NCI-H1417 (cell line): Measurements from ENCODE around the gene WASF3.
"Not testable (repeated sequence)": the region's sequence is repeated elsewhere in the genome, so short reads cannot be mapped to it uniquely, and the experiment has no call there.

Experiments
- DNase-seq, 3 experiments: peaks; one replicate each; lab custom pipeline; 2025; lab: John Stamatoyannopoulos, UW

WASF3 gene

GRCh38 chr13:26716984-26717383 lies 159.5 kb downstream of the WASF3 start:
- DNase-seq = no peak

GRCh38 chr13:26718146-26718545 lies 160.7 kb downstream of the WASF3 start:
- DNase-seq = no peak

GRCh38 chr13:26718872-26719271 lies 161.4 kb downstream of the WASF3 start:
- DNase-seq = no peak

GRCh38 chr13:26719356-26719945 lies 162.0 kb downstream of the WASF3 start:
- DNase-seq = peak in 2 of 3 experiments; percentile 43 to 85

- DNase-seq = no peak
Observed at GRCh38 chr13:26721251-26722121, 164.0 kb downstream of the WASF3 start.

GRCh38 chr13:26722321-26722720 lies 164.8 kb downstream of the WASF3 start:
- DNase-seq = no peak

GRCh38 chr13:26723620-26724019 lies 166.1 kb downstream of the WASF3 start:
- not testable (repeated sequence) for DNase-seq

- no peak for DNase-seq
Observed at GRCh38 chr13:26726684-26727083, 169.2 kb downstream of the WASF3 start.

GRCh38 chr13:26727122-26727521 lies 169.6 kb downstream of the WASF3 start:
- DNase-seq = no peak

GRCh38 chr13:26727633-26728032 lies 170.2 kb downstream of the WASF3 start:
- no peak for DNase-seq

GRCh38 chr13:26735677-26736076 lies 178.2 kb downstream of the WASF3 start:
- no peak for DNase-seq
